Esophagus squamous epithelium (tissue), 4 donors: Measurements from ENCODE around the gene PNPO.

Experiments
- CTCF ChIP-seq, 6 experiments: fragments of 450-650 bp in 4 of 6; fragments of 200-600 bp in 2 of 6; sonication (generic) in 2 of 6; IDR thresholded peaks; one replicate each; pipeline ENCODE4 v1.5.1; 2016 to 2019; ENCODE audit warnings: antibody characterized with exemption in 6 of 6, mild to moderate bottlenecking in 4 of 6, moderate library complexity in 4 of 6
- POLR2A ChIP-seq, 4 donors: fragments of 450-650 bp; IDR thresholded peaks; one replicate each; pipeline ENCODE4 v1.6.1; 2017; ENCODE audit warnings: antibody characterized with exemption in 4 of 4, mild to moderate bottlenecking in 4 of 4, moderate library complexity in 3 of 4

- no peak for TF ChIP-seq POLR2A (IDR thresholded peaks at IDR 0.05)
- no peak for TF ChIP-seq CTCF (IDR thresholded peaks at IDR 0.05)
Observed at GRCh38 chr17:47956791-47957590, 15.6 kb downstream of the PNPO start.
